Fibroblast of lung (primary cell): ENCODE measurements around the gene LRP1-AS. TPM values are rescaled to one million over a fixed set of nuclear protein-coding genes. Genes with fewer than 3 reads are reported as not detected.

Experiments used
- DNase-seq, 2 donors: peaks; one replicate each; pipeline versions ENCODE4 v3.0.0 to v3.0.0-alpha.2; 2010; ENCODE audit warnings: low read depth in 2 of 2
- H2AFZ ChIP-seq: 2 replicates; pipeline ENCODE4 v1.5.1; 2012; ENCODE audit warnings: low read length, control low read depth, inconsistent platforms
- H3K27ac ChIP-seq: 2 replicates; pipeline ENCODE4 v1.5.1; 2011; ENCODE audit warnings: low read length, control low read depth; ENCODE audit not compliant: insufficient read depth
- H3K27me3 ChIP-seq: 2 replicates; pipeline ENCODE4 v1.5.1; 2011; ENCODE audit warnings: mild to moderate bottlenecking, low read length; ENCODE audit not compliant: control insufficient read depth, insufficient read depth
- H3K36me3 ChIP-seq: 2 replicates; pipeline ENCODE4 v1.5.1; 2011; ENCODE audit warnings: low read length; ENCODE audit not compliant: control insufficient read depth, insufficient read depth
- H3K4me1 ChIP-seq: 2 replicates; pipeline ENCODE4 v1.5.1; 2011; ENCODE audit warnings: low read length; ENCODE audit not compliant: control insufficient read depth, insufficient read depth; ENCODE audit errors: extremely low read depth
- H3K4me2 ChIP-seq: 2 replicates; pipeline ENCODE4 v1.5.1; 2011; ENCODE audit warnings: low read length, control low read depth; ENCODE audit not compliant: insufficient read depth; ENCODE audit errors: extremely low read depth
- H3K4me3 ChIP-seq, 4 experiments: fragments of 200-600 bp in 1 of 4; sonication (generic) in 1 of 4; replicated peaks in 1 of 4; 2 replicates each; pipeline ENCODE4 v1.5.1; 2011 to 2016; ENCODE audit warnings: low read length in 4 of 4, low read depth in 3 of 4, mild to moderate bottlenecking in 3 of 4, control low read depth in 2 of 4, inconsistent platforms in 1 of 4, mixed read lengths in 1 of 4; ENCODE audit not compliant: insufficient read depth in 1 of 4; ENCODE audit errors: control extremely low read depth in 1 of 4
- H3K79me2 ChIP-seq: 2 replicates; pipeline ENCODE4 v1.5.1; 2012; ENCODE audit warnings: mild to moderate bottlenecking, low read length, inconsistent platforms; ENCODE audit not compliant: control insufficient read depth, insufficient read depth
- H3K9ac ChIP-seq: 2 replicates; pipeline ENCODE4 v1.5.1; 2011; ENCODE audit warnings: mild to moderate bottlenecking, low read length, control low read depth; ENCODE audit not compliant: insufficient read depth
- H3K9me3 ChIP-seq: 2 replicates; pipeline ENCODE4 v1.5.1; 2012; ENCODE audit warnings: low read depth, low read length; ENCODE audit not compliant: control insufficient read depth, insufficient read depth
- H4K20me1 ChIP-seq: 2 replicates; pipeline ENCODE4 v1.5.1; 2011; ENCODE audit warnings: low read length; ENCODE audit not compliant: control insufficient read depth, insufficient read depth; ENCODE audit errors: extremely low read depth
- EZH2 ChIP-seq: IDR thresholded peaks from 2 replicates; pipeline ENCODE4 v1.5.1; 2012; ENCODE audit warnings: low read length, control low read depth, mild to moderate bottlenecking; ENCODE audit errors: missing control alignments
- polyA plus RNA-seq, 2 donors: library from polyadenylated mRNA; depleted of rRNA in 1 of 2; stranded (reverse) in 1 of 2; unstranded in 1 of 2; fragments of >200 nt; gene quantifications; 2 replicates each; pipeline ENCODE4 v1.2.1, GENCODE V29; 2011 to 2012; ENCODE audit warnings: missing spikeins in 1 of 2
- total RNA-seq: library from RNA; depleted of rRNA; stranded (reverse); fragments of >200 nt; gene quantifications from 2 replicates; pipeline ENCODE4 v1.2.1, GENCODE V29; 2014
- TF ChIP-seq, protein P1 (sequence below), 2 donors: IDR thresholded peaks in 1 of 2; conservative IDR thresholded peaks in 1 of 2; 1 replicate in 1 of 2; 2 replicates in 1 of 2; pipeline ENCODE4 v1.5.1; 2011 to 2012; ENCODE audit warnings: low read length in 2 of 2, control low read depth in 1 of 2, inconsistent platforms in 1 of 2, low read depth in 1 of 2, mild to moderate bottlenecking in 1 of 2

Gene LRP1-AS
- total and polyA plus RNA-seq, 2 donors (not counting 1 experiment from before 2014, with no cell fraction given) = not detected

DNA sequence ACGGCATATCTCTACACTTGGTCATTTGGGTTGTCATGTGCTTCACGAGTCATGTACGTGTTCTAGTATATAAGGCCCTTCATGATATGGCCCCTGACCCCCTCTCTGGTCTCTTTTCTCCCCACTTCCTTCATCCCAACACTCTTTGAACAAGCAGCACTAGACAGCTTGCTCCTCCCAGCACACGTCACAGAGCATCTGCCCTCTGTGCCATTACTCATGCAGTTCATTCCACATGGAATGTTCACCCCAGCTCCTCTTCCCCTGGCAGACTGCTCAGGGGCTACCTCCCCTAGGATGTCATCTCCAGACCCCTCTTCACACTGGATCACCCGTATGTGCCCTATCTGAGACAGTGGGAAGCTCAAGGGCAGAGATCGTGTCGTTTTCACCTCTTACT lies 14.1 kb upstream of the LRP1-AS start:
- TF ChIP-seq EZH2 = no peak
- TF ChIP-seq, protein P1, sequence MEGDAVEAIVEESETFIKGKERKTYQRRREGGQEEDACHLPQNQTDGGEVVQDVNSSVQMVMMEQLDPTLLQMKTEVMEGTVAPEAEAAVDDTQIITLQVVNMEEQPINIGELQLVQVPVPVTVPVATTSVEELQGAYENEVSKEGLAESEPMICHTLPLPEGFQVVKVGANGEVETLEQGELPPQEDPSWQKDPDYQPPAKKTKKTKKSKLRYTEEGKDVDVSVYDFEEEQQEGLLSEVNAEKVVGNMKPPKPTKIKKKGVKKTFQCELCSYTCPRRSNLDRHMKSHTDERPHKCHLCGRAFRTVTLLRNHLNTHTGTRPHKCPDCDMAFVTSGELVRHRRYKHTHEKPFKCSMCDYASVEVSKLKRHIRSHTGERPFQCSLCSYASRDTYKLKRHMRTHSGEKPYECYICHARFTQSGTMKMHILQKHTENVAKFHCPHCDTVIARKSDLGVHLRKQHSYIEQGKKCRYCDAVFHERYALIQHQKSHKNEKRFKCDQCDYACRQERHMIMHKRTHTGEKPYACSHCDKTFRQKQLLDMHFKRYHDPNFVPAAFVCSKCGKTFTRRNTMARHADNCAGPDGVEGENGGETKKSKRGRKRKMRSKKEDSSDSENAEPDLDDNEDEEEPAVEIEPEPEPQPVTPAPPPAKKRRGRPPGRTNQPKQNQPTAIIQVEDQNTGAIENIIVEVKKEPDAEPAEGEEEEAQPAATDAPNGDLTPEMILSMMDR (conservative IDR thresholded peaks at IDR 0.05 in 1 of 2, IDR thresholded peaks at IDR 0.05 in 1 of 2; ENCODE audit: low read depth in 1 of 2, low read length in 2 of 2) = no peak
- peaks cover 67% of the 10 kb centered on the region for H3K36me3 ChIP-seq
- no peak overlapping the region for H3K4me3 ChIP-seq
- H3K4me1 ChIP-seq = peaks cover 3% of the 10 kb centered on the region
- H3K79me2 ChIP-seq = peaks cover 3% of the 10 kb centered on the region
- no peak overlapping the region for H2AFZ ChIP-seq
- no peak overlapping the region for H3K4me2 ChIP-seq
- no peak overlapping the region for H3K9ac ChIP-seq
- H4K20me1 ChIP-seq = no peaks in the 10 kb centered on the region
- no peaks in the 10 kb centered on the region for H3K27me3 ChIP-seq
- H3K27ac ChIP-seq = no peak overlapping the region
- peak in 1 of 2 donors; percentile 49 for DNase-seq
- no peaks in the 10 kb centered on the region for H3K9me3 ChIP-seq

DNA sequence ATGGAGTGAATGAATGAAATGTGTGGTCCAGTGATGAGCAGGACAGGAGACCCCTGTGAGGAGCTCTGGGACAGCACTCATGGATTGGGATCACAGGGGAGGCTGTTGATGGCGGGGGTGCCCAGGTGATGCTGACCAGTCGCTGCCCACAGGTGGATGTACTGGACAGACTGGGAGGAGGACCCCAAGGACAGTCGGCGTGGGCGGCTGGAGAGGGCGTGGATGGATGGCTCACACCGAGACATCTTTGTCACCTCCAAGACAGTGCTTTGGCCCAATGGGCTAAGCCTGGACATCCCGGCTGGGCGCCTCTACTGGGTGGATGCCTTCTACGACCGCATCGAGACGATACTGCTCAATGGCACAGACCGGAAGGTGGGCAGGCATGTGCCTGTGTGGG lies 13.3 kb upstream of the LRP1-AS start:
- Histone ChIP-seq H3K9ac (no peak overlapping the region), H3K36me3 (peaks cover 69% of the 10 kb centered on the region), H2AFZ (no peak overlapping the region), H4K20me1 (no peaks in the 10 kb centered on the region), H3K27me3 (no peaks in the 10 kb centered on the region), H3K9me3 (no peaks in the 10 kb centered on the region), H3K4me1 (peaks cover 3% of the 10 kb centered on the region), H3K27ac (no peak overlapping the region), H3K79me2 (peaks cover 3% of the 10 kb centered on the region), H3K4me3 (no peak overlapping the region), H3K4me2 (no peak overlapping the region)
- DNase-seq = no peak
- TF ChIP-seq EZH2 = no peak
- TF ChIP-seq, protein P1 (conservative IDR thresholded peaks at IDR 0.05 in 1 of 2, IDR thresholded peaks at IDR 0.05 in 1 of 2; ENCODE audit: low read depth in 1 of 2, low read length in 2 of 2) = no peak

DNA sequence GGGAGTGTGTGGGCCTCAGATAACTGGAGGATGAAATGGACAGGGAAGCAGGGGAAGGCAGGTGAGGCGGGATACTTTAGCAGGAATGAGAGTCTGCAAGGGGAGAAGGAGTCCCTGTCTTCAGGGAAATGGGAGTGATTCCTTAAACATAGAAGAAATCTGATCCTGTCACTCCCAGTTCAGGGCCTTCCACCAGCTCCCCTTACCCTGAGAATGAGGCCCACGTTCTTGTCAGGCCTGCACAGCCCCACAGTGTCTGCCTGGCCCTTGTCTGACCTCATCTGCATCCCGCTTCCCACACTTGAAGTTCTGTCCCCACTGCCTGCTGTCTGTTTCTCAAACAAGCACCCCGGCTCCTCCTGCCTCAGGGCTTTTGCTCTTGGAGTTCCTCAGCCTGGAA lies 12.6 kb upstream of the LRP1-AS start:
- Histone ChIP-seq H3K27ac (no peak overlapping the region), H3K79me2 (peaks cover 3% of the 10 kb centered on the region), H3K27me3 (no peaks in the 10 kb centered on the region), H3K9me3 (no peaks in the 10 kb centered on the region), H3K36me3 (peaks cover 70% of the 10 kb centered on the region), H4K20me1 (no peaks in the 10 kb centered on the region), H3K9ac (no peak overlapping the region), H3K4me3 (no peak overlapping the region), H3K4me1 (peaks cover 3% of the 10 kb centered on the region), H3K4me2 (no peak overlapping the region), H2AFZ (no peak overlapping the region)
- TF ChIP-seq, protein P1 (conservative IDR thresholded peaks at IDR 0.05 in 1 of 2, IDR thresholded peaks at IDR 0.05 in 1 of 2; ENCODE audit: low read depth in 1 of 2, low read length in 2 of 2) = no peak
- no peak for TF ChIP-seq EZH2
- no peak for DNase-seq
